ENCODE data around the gene REEP6.

Gene REEP6

DNA sequence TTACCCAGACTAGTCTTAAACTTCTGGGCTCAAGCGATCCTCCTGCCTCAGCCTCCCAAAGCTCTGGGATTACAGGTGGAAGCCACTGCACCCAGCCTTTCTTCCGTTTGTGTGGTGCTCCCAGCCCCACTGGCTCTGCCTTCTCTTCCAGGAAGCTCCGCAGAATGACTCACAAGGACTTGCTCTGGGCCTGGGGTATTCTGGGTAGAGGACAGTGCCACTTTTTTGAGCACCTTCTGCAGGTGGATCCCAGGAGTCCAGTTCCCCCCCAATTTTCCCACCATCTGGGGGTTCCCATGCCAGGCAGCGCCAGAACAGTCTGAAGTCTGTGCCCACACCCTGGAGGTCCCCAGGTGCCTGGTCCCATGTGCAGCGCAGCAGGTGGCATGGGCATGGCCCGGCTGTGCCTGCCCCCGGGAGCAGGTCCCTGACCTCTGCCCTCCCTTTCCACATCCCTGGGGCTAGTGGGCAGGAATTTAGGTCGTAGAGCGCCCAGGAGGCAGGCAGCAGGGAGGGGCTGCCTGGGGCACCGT lies 1.6 kb downstream of the REEP6 start:
- no peaks in the 10 kb centered on the region for H3K9me2 ChIP-seq (replicated peaks; ENCODE audit: insufficient read depth, low read length)
- H4K20me1 ChIP-seq (ENCODE audit: low read depth, low read length) = no peaks in the 10 kb centered on the region
- no peak overlapping the region for H3K27ac ChIP-seq (ENCODE audit: low read depth, low read length)
- TF ChIP-seq, protein P1, sequence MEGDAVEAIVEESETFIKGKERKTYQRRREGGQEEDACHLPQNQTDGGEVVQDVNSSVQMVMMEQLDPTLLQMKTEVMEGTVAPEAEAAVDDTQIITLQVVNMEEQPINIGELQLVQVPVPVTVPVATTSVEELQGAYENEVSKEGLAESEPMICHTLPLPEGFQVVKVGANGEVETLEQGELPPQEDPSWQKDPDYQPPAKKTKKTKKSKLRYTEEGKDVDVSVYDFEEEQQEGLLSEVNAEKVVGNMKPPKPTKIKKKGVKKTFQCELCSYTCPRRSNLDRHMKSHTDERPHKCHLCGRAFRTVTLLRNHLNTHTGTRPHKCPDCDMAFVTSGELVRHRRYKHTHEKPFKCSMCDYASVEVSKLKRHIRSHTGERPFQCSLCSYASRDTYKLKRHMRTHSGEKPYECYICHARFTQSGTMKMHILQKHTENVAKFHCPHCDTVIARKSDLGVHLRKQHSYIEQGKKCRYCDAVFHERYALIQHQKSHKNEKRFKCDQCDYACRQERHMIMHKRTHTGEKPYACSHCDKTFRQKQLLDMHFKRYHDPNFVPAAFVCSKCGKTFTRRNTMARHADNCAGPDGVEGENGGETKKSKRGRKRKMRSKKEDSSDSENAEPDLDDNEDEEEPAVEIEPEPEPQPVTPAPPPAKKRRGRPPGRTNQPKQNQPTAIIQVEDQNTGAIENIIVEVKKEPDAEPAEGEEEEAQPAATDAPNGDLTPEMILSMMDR (IDR thresholded peaks at IDR 0.05; ENCODE audit: insufficient read depth, low read length, poor library complexity, severe bottlenecking) = no peak
- no peak for TF ChIP-seq EZH2phosphoT487 (conservative IDR thresholded peaks at IDR 0.05; ENCODE audit: low read length)
- no peaks in the 10 kb centered on the region for H3K27me3 ChIP-seq (ENCODE audit: low read length)
- no peak overlapping the region for H2AFZ ChIP-seq (ENCODE audit: low read depth, low read length, severe bottlenecking)
- no peaks in the 10 kb centered on the region for H3K79me2 ChIP-seq (ENCODE audit: insufficient read depth, low read length)
- no peaks in the 10 kb centered on the region for H3K36me3 ChIP-seq (ENCODE audit: low read length)
- H3K4me2 ChIP-seq (ENCODE audit: low read depth, low read length, poor library complexity, severe bottlenecking) = no peak overlapping the region
- no peaks in the 10 kb centered on the region for H3K9me3 ChIP-seq (ENCODE audit: insufficient read depth, low read length)
- no peaks in the 10 kb centered on the region for H3F3A ChIP-seq (ENCODE audit: insufficient read depth)
- no peak overlapping the region for H3K9ac ChIP-seq (ENCODE audit: low read length)
- no peak overlapping the region for H3K4me3 ChIP-seq (ENCODE audit: insufficient read depth, low read length, poor library complexity, severe bottlenecking)

DNA sequence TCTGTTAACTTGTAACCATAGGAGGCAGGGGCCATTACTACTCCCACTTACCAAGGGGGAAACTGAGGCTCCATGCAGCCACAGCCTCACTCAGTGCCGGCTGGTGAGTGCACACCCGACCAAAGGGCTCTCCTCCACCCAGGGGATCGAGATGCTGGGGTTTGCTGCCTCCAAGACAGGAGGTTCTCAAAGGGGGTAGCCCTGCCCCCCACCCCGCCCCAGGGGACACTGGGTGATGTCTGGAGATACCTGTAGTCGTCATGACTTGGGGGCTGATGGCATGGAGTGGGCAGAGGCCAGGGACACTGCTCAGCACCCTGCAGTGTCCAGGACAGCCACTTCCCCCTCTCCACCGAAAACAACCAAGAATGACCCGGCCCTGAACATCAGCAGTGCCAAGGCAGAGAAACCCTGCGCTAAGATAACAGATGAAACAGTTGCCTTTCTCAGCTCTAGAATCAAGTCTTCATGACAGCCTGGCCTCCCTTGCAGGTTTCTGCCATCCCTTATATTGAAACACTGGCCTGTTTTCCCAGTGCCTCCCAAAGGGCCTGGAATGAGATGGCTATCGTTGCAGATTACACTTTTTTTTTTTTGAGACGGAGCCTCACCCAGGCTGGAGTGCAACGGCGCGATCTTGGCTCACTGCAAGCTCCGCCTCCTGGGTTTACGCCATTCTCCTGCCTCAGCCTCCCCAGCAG lies 3.3 kb downstream of the REEP6 start:
- Histone ChIP-seq H4K20me1 (ENCODE audit: low read depth, low read length) (no peaks in the 10 kb centered on the region), H3K9me2 (replicated peaks; ENCODE audit: insufficient read depth, low read length) (no peaks in the 10 kb centered on the region), H3K9me3 (ENCODE audit: insufficient read depth, low read length) (no peaks in the 10 kb centered on the region), H3F3A (ENCODE audit: insufficient read depth) (no peaks in the 10 kb centered on the region), H3K36me3 (ENCODE audit: low read length) (no peaks in the 10 kb centered on the region), H3K27me3 (ENCODE audit: low read length) (no peaks in the 10 kb centered on the region), H3K79me2 (ENCODE audit: insufficient read depth, low read length) (no peaks in the 10 kb centered on the region), H3K4me2 (ENCODE audit: low read depth, low read length, poor library complexity, severe bottlenecking) (no peak overlapping the region), H3K9ac (ENCODE audit: low read length) (no peak overlapping the region), H3K4me3 (ENCODE audit: insufficient read depth, low read length, poor library complexity, severe bottlenecking) (no peak overlapping the region), H2AFZ (ENCODE audit: low read depth, low read length, severe bottlenecking) (no peak overlapping the region), H3K27ac (ENCODE audit: low read depth, low read length) (no peak overlapping the region)
- no peak for TF ChIP-seq EZH2phosphoT487 (conservative IDR thresholded peaks at IDR 0.05; ENCODE audit: low read length)
- TF ChIP-seq, protein P1 (IDR thresholded peaks at IDR 0.05; ENCODE audit: insufficient read depth, low read length, poor library complexity, severe bottlenecking) = no peak

DNA sequence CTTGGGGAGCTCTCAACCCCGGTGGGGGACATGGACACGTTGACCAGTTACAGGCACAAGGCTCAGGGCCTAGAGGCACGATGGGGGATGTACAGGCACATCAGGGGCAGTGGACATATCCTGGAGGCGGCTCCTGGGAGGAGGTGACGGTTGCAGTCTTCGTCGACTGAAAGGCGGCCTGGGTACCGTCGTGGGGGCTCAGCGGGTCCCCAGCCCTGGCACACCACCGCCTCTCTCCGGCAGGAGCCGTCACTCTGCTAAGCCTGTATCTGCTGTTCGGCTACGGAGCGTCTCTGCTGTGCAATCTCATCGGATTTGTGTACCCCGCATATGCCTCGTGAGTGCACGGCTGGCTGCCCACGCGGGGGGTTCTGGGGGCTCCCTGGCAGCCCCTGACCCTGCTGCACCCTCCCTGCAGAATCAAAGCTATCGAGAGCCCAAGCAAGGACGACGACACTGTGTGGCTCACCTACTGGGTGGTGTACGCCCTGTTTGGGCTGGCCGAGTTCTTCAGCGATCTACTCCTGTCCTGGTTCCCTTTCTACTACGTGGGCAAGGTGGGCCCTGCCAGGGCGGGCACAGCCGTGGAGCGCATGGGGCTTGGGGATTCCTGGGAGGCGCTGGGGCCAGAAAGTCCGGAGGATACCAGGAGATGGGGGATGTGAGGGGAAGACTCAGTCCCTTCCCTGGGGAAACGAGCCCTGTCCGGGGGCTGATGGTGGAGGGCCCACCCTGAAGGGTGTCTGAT lies 4.2 kb downstream of the REEP6 start:
- Histone ChIP-seq H2AFZ (ENCODE audit: low read depth, low read length, severe bottlenecking) (no peak overlapping the region), H3K4me3 (ENCODE audit: insufficient read depth, low read length, poor library complexity, severe bottlenecking) (no peak overlapping the region), H3F3A (ENCODE audit: insufficient read depth) (no peaks in the 10 kb centered on the region), H3K27me3 (ENCODE audit: low read length) (no peaks in the 10 kb centered on the region), H3K9me2 (replicated peaks; ENCODE audit: insufficient read depth, low read length) (no peaks in the 10 kb centered on the region), H3K36me3 (ENCODE audit: low read length) (no peaks in the 10 kb centered on the region), H3K9ac (ENCODE audit: low read length) (no peak overlapping the region), H3K4me2 (ENCODE audit: low read depth, low read length, poor library complexity, severe bottlenecking) (no peak overlapping the region), H4K20me1 (ENCODE audit: low read depth, low read length) (no peaks in the 10 kb centered on the region), H3K79me2 (ENCODE audit: insufficient read depth, low read length) (no peaks in the 10 kb centered on the region), H3K27ac (ENCODE audit: low read depth, low read length) (no peak overlapping the region), H3K9me3 (ENCODE audit: insufficient read depth, low read length) (no peaks in the 10 kb centered on the region)
- TF ChIP-seq, protein P1 (IDR thresholded peaks at IDR 0.05; ENCODE audit: insufficient read depth, low read length, poor library complexity, severe bottlenecking) = no peak
- no peak for TF ChIP-seq EZH2phosphoT487 (conservative IDR thresholded peaks at IDR 0.05; ENCODE audit: low read length)

Measured in SU-DHL-6 (cell line).